Activated naive CD4-positive, alpha-beta T cell treated with Interleukin-2 at 50 U/mL for 16 hours (primary cell): ENCODE data around the gene USP40.
"Not testable (repeated sequence)": the region's sequence is repeated elsewhere in the genome, so short reads cannot be mapped to it uniquely, and the experiment has no call there.

Experiments
- DNase-seq: peaks from one replicate; pipeline ENCODE4 v3.0.0-alpha.2; 2020

The USP40 gene, protein sequence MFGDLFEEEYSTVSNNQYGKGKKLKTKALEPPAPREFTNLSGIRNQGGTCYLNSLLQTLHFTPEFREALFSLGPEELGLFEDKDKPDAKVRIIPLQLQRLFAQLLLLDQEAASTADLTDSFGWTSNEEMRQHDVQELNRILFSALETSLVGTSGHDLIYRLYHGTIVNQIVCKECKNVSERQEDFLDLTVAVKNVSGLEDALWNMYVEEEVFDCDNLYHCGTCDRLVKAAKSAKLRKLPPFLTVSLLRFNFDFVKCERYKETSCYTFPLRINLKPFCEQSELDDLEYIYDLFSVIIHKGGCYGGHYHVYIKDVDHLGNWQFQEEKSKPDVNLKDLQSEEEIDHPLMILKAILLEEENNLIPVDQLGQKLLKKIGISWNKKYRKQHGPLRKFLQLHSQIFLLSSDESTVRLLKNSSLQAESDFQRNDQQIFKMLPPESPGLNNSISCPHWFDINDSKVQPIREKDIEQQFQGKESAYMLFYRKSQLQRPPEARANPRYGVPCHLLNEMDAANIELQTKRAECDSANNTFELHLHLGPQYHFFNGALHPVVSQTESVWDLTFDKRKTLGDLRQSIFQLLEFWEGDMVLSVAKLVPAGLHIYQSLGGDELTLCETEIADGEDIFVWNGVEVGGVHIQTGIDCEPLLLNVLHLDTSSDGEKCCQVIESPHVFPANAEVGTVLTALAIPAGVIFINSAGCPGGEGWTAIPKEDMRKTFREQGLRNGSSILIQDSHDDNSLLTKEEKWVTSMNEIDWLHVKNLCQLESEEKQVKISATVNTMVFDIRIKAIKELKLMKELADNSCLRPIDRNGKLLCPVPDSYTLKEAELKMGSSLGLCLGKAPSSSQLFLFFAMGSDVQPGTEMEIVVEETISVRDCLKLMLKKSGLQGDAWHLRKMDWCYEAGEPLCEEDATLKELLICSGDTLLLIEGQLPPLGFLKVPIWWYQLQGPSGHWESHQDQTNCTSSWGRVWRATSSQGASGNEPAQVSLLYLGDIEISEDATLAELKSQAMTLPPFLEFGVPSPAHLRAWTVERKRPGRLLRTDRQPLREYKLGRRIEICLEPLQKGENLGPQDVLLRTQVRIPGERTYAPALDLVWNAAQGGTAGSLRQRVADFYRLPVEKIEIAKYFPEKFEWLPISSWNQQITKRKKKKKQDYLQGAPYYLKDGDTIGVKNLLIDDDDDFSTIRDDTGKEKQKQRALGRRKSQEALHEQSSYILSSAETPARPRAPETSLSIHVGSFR

DNA sequence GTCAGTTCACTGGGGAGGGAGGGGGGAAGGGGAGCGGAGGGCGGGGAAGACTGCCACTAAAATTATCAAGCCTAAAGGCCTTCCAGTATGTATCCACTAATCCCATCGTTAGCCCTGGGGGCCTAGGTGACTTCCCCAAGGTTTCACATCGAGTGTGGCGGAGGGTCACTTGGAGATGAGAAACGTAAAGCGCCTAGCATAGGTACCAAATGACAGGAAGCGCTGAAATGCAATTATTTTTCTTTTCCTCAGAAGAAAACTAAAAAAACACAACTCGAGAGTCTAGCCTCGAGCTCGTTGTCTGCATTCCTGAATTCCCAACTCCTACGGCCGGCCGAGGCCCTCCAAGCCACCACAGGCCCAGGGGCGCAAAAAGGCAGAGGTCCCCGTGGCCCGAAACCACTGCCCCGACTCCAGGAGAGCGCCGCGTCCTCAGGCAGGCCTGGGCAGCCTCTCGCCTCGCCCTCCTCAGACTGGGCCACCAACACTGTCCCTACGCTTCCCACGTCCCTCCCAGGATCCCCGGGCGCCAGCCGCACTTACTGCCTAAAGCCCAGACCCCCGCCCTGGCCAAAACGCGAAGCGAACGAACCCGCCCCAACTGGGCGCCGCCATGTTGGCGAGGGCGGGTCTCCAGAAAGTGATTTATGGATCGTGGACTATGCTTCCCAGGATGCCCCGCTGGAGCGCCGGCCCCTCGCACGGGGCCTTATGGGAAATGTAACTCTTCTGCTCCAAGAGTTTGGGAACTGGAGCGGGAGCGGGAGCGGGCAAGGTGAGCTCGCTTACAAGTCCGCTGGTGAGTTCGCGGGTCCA is at the start of gene USP40:
USP40 (minus strand) TSS at position 642 of the 816 bp plus-strand sequence. CDS start 1,228 bp downstream, outside the sequence.
- DNase-seq = peak; percentile 67

DNA sequence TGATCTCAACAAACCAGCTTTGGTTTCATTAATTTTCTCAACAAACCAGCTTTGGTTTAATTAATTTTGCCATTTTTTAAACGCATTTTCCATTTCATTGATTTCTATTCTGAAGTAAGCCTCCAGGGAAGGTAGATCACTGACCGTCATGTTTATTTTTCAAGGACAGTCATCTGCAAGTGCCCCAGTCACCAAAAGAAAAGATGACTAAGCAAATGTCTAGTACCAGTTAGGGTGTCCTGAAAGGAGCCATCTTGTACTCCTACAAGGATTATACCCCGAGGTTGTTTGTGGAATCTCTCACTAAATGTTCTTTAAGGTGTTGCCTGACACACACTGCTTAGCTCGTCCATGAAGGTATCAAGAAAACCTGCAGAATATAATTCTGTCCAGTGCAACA is 44.7 kb upstream of the USP40 start:
- DNase-seq = no peak

DNA sequence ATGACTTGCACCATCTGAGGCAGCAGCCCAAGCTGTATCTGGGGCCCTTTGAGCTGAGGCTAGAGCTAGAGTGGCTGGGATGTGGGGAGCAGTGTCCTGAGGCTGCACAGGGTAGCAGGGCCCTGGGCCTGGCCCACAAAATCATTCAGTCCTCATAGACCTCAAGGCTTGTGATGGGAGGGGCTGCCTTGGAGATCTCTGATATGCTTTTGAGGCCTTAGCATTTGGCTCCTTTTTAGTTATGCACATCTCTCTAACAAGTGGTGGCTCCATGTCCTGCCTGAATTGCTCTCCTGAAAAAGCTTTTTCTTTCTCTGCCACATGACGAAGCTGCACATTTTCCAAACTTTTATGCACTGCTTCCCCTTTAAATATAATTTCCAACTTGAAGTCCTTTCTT is 39.1 kb upstream of the USP40 start:
- DNase-seq = no peak

DNA sequence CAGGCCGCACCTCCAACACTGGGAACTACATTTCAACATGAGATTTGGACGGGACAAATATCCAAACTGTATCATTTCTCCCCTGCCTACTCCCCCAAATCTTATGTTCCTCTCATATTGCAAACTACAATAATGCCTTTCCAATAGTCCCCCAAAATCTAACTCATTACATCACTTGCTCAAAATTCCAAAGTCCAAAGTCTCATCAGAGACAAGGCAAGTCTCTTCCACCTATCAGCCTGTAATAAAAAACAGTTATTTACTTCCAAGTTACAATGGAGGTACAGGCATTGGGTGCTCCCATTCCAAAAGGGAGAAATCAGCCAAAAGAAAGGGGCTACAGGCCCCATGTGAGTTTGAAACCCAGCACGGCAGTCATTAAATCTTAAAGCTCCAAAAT is 38.2 kb upstream of the USP40 start:
- DNase-seq = no peak

DNA sequence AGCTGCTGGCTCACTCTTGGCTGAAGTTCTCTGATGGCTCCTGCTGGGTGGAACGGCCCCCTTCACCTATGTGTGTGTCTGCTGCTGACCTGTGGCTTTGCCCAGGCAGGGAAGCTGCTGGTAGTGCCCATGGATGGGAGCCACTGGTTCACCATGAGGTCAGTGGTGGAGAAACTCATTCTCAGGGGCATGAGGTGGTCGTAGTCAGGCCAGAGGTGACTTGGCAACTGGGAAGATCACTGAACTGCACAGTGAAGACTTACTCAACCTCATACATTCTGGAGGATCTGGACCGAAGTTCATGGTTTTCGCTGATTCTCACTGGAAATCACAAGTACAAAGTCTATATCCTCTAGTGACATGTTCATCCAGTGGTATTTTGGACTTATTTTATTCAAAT is 36.9 kb upstream of the USP40 start:
- no peak for DNase-seq

DNA sequence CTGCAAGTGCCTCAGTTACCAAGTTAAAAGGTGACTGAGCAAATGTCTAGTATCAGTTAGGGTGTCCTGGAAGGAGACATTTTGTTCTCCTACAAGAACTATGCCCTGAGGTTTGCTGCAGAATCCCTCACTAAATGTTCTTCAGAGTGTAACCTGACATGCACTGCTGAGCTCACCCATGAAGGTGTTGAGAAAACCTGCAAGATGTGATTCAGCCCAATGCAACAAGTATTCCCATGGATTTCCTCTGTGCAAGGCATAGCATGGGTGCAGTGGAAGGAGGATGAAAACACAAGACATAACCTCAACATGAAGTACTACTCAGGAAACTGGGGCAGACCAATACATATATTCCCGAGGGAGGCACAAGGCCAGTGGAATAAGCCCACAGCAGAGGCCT is 35.5 kb upstream of the USP40 start:
- DNase-seq = no peak

DNA sequence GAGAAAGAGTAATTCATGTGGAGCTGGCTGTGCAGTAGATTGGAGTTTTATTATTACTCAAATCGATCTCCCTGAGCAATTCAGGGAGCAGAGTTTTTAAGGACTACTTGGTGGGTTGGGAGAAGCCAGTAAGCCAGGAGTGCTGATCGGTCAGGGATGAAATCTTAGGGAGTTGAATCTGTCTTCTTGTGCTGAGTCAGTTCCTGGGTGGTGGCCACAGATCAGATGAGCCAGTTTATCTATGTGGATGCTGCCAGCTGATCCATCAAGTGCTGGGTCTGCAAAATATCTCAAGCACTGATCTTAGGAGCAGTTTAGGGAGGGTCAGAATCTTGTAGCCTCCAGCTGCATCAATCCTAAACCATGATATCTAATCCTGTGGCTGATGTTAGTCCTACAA is 33.8 kb upstream of the USP40 start:
- no peak for DNase-seq

DNA sequence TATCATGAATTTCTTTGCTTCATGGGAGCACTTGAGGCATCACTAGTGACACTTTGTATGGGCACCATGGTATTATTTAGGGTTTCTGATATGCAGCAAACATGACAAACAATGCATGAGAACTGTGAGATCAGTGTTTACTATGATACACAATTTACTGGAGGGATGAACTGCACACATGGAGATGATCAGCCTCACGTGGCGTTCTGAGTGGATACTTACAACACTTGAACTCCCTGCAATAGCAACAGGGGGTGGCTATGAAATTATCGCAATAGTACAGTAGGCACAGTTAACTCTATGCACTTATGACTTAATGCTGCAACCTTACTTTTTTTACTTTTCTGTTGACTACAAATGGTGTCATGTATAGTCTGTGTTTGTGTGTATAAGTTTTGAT is 32.4 kb upstream of the USP40 start:
- DNase-seq = no peak

DNA sequence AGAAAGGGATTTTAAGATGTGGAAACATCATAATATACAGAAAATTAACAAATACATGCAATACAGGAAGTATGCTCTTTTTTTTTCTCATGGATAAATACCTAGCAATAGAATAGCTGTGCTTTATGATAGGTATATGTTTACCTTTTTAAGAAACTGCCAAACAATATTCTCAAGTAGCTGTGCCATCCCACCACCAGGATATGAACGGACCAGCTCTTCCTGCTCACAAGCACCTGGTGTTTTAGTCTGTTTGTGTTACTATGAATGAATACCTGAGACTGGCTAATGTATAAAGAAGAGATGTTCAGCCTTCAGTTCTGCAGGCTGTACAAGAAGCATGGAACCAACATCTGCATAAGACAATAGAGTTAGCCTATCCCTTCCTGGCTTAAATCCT is 30.9 kb upstream of the USP40 start:
- no peak for DNase-seq

DNA sequence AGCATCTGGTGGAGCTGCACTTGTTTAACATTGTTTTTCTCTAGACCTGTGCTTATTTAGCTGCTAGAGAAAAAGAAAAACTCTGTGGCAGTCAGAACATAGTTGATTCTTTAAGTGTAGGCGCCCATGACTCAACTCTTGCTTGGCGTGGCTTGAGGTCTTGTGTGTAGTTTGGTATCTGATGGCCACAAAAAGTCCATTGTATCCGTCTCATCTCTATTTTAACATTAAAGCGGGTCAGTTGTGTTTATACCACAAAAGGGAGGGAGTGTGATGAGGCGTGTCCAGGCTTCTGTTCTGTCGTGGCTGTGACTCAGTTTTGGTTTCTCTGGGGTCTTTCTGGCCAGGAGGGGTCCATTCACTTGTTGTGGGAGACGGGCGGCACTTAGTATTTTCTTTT is 26.6 kb upstream of the USP40 start:
- no peak for DNase-seq

DNA sequence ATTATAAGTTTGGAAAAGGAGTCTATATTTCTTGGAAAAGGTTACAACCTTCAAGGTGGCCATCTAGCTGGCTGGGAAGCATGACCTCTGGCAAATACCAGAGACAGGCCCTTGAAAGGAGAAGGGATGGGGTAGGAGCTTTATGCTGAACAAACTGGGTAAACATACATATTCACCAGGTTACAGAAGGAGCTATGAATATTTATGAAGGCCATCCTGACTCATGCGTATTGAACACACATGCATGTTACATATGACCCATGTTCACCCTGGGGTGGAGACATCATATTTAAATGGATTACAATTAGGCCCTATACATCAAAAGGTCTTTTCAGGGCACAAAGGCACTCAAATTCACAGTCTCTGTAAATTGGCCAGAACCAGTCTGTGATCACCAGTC is 26.1 kb upstream of the USP40 start:
- not testable (repeated sequence) for DNase-seq

DNA sequence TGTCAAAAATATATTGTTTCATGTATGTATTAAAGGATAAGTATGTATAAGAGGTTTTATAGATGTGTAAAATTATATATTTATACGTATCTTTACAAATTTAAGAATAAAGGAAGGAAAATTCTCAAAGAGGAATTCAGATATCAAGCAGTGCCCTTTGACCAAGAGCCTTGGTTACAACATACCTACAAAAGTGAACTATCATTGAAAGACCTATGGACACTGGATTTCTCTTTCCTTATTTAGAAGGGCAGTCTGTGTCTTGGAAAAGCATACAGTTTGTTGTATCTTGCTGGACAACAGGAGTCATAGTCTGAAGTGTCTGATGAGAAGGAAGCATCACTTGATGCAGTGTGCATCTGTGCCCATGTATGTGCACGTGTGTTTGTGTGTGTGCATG is 21.8 kb upstream of the USP40 start:
- no peak for DNase-seq

DNA sequence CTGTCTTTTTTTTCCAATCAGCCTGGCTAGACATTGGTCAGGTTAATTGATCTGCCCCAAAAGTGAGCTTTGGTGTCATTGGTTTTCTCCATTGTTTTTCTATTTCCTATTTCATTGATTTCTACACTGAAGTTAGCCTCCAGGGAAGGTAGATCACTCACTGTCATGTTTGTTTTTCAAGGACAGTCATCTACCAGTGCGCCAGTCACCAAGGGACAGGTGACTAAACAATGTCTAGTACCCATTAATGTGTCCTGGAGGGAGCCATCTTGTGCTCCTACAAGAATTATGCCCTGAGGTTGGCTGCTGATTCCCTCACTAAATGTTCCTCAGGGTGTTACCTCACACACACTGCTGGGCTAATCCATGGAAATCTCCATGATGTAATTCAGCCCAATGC is 17.6 kb upstream of the USP40 start:
- DNase-seq = no peak

DNA sequence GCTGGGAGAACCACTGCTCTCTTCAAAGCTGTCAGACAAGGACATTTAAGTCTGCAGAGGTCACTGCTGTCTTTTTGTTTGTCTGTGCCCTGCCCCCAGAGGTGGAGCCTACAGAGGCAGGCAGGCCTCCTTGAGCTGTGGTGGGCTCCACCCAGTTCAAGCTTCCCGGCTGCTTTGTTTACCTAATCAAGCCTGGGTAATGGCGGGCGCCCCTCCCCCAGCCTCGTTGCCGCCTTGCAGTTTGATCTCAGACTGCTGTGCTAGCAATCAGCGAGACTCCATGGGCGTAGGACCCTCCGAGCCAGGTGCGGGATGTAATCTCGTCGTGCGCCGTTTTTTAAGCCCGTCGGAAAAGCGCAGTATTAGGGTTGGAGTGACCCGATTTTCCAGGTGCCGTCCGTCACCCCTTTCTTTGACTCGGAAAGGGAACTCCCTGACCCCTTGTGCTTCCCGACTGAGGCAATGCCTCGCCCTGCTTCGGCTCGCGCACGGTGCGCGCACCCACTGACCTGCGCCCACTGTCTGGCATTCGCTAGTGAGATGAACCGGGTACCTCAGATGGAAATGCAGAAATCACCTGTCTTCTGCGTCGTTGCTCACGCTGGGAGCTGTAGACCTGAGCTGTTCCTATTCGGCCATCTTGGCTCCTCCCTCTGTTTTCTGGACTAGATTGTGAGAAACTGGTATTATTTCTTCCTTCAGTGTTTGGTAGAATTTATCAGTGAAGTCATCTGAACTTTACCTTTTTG is 16.8 kb upstream of the USP40 start:
- DNase-seq = not testable (repeated sequence)

DNA sequence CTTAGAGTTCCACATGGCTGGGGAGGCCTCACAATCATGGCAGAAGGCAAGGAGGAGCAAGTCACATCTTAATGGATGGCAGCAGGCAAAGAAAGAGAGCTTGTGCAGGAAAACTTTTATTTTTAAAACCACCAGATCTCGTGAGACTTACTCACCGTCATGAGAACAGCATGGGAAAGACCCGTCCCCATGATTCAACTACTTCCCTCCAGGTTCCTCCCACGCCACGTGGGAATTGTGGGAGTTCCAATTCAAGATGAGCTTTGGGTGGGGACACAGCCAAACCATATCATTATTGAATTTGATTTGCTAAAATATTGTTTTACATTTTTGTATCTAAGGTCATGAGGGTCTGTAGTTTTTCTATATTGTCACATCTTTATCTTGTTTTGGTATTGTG is 10.8 kb upstream of the USP40 start:
- not testable (repeated sequence) for DNase-seq

DNA sequence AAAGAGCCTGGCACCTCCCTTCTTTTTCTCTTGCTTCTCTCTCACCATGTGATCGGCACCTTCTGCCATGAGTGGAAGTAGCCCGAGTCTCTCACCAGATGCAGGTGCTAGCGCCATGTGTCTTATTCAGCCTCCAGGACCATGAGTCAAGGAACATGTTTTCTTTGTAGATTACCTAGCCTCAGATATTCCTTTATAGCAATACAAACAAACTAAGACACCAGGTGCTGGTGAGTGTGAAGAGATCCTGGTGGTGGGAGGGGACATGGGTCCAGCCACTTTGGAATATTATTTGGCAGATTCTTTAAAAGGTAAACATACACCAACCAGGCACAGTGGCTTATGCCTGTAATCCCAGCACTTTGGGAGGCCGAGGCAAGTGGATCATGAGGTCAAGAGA is 5.9 kb upstream of the USP40 start:
- no peak for DNase-seq

DNA sequence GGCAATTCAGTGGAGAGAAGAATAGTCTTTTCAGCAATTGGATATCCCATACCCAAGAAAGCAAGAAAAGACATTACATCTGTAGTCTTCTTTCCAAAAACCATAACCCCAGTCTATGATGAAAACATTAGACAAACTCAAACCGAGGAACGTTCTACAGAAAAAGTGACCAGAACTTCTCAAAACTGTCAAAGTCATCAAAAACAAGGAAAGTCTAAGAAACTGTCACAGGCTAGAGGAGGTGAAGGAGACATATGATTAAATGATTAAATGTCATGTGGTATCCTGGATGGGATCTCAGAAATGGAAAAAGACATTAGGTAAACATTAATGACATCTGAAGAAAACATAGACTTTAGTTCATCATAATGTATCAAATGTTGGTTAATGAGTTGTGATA is 4.9 kb upstream of the USP40 start:
- no peak for DNase-seq

DNA sequence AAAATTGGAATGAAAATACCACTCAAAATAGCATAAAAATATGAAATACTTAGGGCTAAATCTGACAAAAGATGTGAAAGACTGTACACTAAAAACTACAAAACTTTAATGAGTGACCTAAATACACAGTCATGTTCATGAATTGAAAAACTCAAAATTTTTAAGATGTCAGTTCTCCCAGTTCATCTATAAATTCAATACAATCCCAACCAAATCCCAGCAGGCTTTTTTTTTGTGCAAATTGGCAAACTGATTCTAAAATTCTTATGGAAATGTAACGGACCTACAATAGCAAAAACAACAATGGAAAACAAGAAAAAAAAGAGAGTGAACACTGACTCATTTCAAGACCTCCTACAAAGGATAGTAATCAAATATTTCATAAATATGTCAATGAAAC is 4.4 kb upstream of the USP40 start:
- no peak for DNase-seq

DNA sequence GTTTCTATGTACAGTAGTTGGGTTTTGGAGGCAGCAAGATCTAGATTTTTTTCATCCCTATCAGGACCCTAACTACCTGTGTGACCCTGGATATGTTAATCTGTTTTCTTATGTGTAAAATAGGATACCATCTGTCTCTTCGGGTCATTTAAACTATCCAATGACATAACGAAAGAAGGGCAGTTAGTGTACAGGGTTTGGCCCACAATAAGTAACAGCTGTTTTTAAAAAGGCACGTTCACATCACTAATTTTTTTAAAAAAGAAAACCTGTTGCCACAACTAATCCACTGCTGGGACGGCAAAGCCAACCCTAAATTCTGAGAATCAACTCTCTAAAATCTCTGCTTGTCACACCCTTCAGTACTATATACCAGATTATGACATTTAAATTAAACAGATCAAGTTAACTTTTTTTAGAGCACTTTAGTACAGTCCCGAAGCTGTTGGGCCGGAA is 869 bp downstream of the USP40 start:
- no peak for DNase-seq

DNA sequence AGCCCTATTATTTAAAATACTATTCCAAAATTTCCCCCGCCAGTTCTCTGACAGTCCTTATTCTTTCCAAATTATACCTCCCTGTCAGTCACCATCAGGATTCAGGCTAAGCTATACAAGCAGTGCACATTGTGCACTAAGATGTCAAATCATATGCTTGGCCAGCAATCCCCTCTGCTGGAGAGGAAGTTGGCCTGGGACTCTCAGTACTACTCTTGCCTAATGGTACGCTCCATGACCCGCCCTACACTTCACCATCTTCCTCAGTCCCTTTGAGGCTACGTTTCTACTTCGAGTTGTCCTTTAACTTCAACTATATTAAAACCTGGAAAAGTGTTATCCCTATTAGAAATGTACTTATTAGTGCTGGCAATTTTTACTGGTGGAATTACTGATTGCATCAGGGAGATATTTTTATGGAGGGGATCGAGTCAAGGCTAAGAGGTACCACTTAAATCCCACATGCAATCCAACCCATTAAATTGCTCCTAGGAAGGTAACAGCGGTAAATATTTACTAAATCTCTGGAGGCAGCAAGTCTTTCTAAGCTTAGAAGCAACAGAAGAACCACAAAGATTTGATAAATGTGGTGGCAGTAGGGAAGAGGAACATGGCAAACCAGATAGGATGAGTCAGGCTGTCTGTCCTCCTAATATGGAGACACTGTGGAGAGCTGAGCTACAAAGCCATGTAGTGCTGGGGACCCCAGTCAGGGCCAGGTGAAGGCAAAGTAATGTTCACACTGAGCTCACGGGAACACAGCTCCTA is 2.7 kb downstream of the USP40 start:
- no peak for DNase-seq
